ENCODE results near the gene SAFB2.

Gene SAFB2

GRCh38 chr19:5547881-5548280 is 74.7 kb downstream of the SAFB2 start:
- no peak for DNase-seq (ENCODE audit: low read depth in 2 of 2, low spot score in 1 of 2)

- no peak for DNase-seq (ENCODE audit: low read depth in 2 of 2, low spot score in 1 of 2)
Observed at GRCh38 chr19:5545984-5546383, 76.6 kb downstream of the SAFB2 start.

- no peak for DNase-seq (ENCODE audit: low read depth in 2 of 2, low spot score in 1 of 2)
Observed at GRCh38 chr19:5545051-5545450, 77.5 kb downstream of the SAFB2 start.

- no peak for DNase-seq (ENCODE audit: low read depth in 2 of 2, low spot score in 1 of 2)
Observed at GRCh38 chr19:5542665-5543064, 79.9 kb downstream of the SAFB2 start.

- DNase-seq (ENCODE audit: low read depth in 2 of 2, low spot score in 1 of 2), result no peak
Observed at GRCh38 chr19:5541456-5541855, 81.1 kb downstream of the SAFB2 start.

GRCh38 chr19:5540208-5540607 is 82.4 kb downstream of the SAFB2 start:
- DNase-seq (ENCODE audit: low read depth in 2 of 2, low spot score in 1 of 2), result no peak

GRCh38 chr19:5537870-5538269 is 84.7 kb downstream of the SAFB2 start:
- no peak for DNase-seq (ENCODE audit: low read depth in 2 of 2, low spot score in 1 of 2)

Measured in stimulated activated CD8-positive, alpha-beta memory T cell treated with anti-CD3 and anti-CD28 coated beads, Interleukin-4, amount 100 ng/mL, for 1 hour (primary cell).